SH-SY5Y (cell line): ENCODE data around the gene PIK3R1.

Experiments used
- GATA2 ChIP-seq: IDR thresholded peaks from 2 replicates; pipeline ENCODE4 v1.6.1; 2011; ENCODE audit warnings: mild to moderate bottlenecking, low read depth, low read length
- GATA3 ChIP-seq: IDR thresholded peaks from 2 replicates; pipeline ENCODE4 v1.6.1; 2011; ENCODE audit warnings: low read depth, mild to moderate bottlenecking, low read length, moderate library complexity

DNA sequence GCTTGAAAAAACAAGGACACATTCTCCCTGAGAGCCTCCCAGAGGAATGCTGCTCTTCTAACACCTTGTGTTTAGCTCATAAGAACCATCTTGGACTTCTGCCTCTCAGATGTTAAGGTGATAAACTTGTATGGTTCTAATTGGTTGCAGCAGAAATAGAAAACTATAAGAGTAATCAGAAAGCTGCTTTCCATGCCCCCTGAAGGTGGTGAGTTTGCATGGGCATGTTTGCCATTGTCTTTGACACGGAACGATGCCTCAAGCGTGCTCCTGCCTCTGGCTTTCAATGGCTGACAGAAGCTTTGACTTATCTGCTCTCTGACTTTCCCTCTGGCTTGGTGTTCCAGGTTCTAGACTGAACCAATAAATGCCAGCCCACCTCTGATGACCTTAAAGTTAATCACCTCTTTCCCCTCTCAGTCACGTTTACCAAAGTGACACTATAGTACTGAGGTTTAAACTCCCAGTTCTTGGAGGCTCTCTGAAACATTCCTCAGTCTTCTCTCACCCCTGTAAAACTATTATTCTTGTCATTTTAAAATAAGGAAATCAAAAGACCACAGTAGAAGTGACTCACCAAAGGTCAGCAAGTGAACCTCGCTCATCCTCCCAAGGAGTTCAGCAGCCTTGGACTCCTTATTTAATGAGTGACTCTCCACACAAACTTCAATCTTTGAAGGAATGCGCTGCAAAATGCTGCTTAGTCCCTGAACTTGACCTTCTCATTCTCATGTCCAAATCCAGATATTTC lies 103.6 kb downstream of the PIK3R1 start:
- no peak for TF ChIP-seq GATA2
- no peak for TF ChIP-seq GATA3
